Uterus (tissue), 2 donors: ENCODE measurements around the gene DPP4.

Experiments used
- POLR2A ChIP-seq, 2 donors: fragments of 450-650 bp; IDR thresholded peaks; one replicate each; pipeline ENCODE4 v1.6.1; 2016; ENCODE audit warnings: antibody characterized with exemption in 2 of 2, mild to moderate bottlenecking in 1 of 2, moderate library complexity in 1 of 2
- TF ChIP-seq, protein P1 (sequence below), 4 experiments: fragments of 200-600 bp in 2 of 4; fragments of 450-650 bp in 2 of 4; sonication (generic) in 2 of 4; IDR thresholded peaks; one replicate each; pipeline ENCODE4 v1.5.1; 2016 to 2019; ENCODE audit warnings: antibody characterized with exemption in 4 of 4, mild to moderate bottlenecking in 2 of 4, moderate library complexity in 1 of 4

GRCh38 chr2:162016080-162016479 lies 57.9 kb downstream of the DPP4 start:
- TF ChIP-seq, protein P1, sequence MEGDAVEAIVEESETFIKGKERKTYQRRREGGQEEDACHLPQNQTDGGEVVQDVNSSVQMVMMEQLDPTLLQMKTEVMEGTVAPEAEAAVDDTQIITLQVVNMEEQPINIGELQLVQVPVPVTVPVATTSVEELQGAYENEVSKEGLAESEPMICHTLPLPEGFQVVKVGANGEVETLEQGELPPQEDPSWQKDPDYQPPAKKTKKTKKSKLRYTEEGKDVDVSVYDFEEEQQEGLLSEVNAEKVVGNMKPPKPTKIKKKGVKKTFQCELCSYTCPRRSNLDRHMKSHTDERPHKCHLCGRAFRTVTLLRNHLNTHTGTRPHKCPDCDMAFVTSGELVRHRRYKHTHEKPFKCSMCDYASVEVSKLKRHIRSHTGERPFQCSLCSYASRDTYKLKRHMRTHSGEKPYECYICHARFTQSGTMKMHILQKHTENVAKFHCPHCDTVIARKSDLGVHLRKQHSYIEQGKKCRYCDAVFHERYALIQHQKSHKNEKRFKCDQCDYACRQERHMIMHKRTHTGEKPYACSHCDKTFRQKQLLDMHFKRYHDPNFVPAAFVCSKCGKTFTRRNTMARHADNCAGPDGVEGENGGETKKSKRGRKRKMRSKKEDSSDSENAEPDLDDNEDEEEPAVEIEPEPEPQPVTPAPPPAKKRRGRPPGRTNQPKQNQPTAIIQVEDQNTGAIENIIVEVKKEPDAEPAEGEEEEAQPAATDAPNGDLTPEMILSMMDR (IDR thresholded peaks at IDR 0.05): no peak
- TF ChIP-seq POLR2A (IDR thresholded peaks at IDR 0.05): no peak
